Dermis microvascular lymphatic vessel endothelial cell (primary cell): Measurements from ENCODE around the gene E4F1. TPM values are rescaled to one million over a fixed set of nuclear protein-coding genes. Genes with fewer than 3 reads are reported as not detected.

Experiments used
- DNase-seq, 2 donors: peaks; one replicate each; pipeline versions ENCODE4 v3.0.0 to v3.0.0-alpha.2; 2010; ENCODE audit warnings: low read depth in 2 of 2
- total RNA-seq: library from RNA; depleted of rRNA; stranded (reverse); fragments of >200 nt; gene quantifications from 2 replicates; pipeline ENCODE4 v1.2.1, GENCODE V29; 2014

Gene E4F1
- total RNA-seq, 1 donor from 2014 or later = 22.2 TPM

GRCh38 chr16:2206420-2206779, 17.0 kb upstream of the E4F1 start:
- DNase-seq = no peak

DNA sequence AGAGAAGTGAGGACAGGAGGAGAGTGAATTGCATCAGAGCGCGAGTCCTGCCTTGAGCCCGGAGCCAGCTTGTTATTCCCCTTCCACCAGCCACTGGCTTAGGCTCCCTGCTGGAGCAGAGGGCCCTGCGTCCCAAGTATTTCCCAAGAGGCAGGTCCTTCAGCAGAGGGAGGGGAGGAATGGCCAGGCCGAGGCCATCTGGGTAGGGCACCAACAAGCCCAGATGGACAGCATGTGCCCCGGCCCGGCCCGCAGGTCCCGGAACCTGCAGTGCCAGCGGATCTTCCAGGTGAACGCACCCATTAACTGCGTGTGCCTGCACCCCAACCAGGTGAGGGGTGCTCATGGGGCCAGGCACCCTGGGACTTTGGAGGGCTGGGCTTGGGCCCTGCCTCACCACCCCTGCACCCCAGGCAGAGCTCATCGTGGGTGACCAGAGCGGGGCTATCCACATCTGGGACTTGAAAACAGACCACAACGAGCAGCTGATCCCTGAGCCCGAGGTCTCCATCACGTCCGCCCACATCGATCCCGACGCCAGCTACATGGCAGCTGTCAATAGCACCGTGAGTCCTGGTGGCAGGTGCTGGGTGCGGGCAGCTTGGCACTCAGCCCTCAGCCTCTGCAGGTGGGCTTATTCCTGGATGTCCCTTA, 16.5 kb upstream of the E4F1 start:
- no peak for DNase-seq

GRCh38 chr16:2207872-2208271, 15.5 kb upstream of the E4F1 start:
- no peak for DNase-seq

GRCh38 chr16:2208308-2208707, 15.1 kb upstream of the E4F1 start:
- no peak for DNase-seq

GRCh38 chr16:2208772-2209171, 14.6 kb upstream of the E4F1 start:
- no peak for DNase-seq

- no peak for DNase-seq
Measured at GRCh38 chr16:2209258-2210008, 14.0 kb upstream of the E4F1 start.

DNA sequence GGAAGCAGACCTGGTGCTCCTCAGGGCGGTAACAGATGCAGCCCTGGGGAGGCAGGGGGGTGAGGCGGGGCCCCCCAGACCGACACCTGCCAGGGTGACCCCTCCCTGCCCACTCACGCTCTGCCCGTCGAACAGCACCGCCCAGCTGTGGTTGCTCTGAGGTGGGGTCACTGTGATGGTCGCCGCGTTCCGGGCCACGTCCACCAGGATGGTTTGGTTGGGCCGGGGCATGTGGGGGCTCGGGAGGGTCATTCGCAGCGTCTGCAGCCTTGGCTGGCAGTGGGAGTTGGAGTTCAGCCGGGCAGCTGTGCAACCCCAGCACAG, 13.4 kb upstream of the E4F1 start:
- DNase-seq = no peak

- no peak for DNase-seq
Measured at GRCh38 chr16:2210386-2211365, 12.7 kb upstream of the E4F1 start, which contains the start of gene BRICD5. BRICD5 (minus strand) TSS chr16:2210863; CDS start chr16:2210833, 30 bp downstream.

DNA sequence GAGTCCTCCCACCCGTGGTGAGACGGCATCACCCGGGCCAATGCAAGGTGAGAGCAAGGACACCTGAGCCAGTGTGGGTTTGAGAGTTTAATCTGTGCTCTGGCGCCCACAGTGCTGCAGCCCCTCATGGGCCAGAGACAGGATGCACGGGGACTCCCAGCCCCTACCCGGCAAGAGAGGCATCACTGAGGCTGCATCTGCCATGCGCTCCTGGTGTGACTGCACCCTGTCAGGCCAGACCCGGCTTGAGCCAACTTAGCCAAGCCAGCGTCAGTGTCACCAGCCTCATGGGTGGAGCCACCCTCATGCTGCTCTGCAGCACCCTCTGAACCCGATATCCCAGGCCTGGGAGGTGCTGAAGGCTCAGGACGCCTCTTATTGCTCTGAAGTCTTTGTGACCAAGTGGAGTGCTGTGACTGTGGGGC, 11.5 kb upstream of the E4F1 start:
- DNase-seq = no peak

GRCh38 chr16:2212362-2213324, 10.7 kb upstream of the E4F1 start:
- DNase-seq = no peak

- DNase-seq = peak in 1 of 2 donors; percentile 29
Measured at GRCh38 chr16:2213817-2214718, 9.3 kb upstream of the E4F1 start.

DNA sequence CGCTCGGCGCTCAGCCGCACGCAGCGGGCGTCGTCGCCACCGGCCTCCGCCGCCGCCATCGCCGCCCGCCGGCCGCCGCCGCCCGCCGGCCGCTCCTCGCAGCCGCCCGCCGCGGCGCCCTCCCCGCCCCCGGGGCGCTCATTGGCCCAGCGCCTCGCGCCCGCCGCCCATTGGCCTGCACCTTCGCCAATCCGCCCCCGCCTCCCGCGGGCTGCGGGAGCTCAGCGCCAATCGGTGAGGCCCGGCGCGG, 8.7 kb upstream of the E4F1 start, which contains the start of gene PGP:
Gene PGP (minus strand): TSS at position 122 of the 250 bp plus-strand sequence. CDS start 63 bp downstream, at position 59.
- DNase-seq = no peak

GRCh38 chr16:2216330-2216729, 7.1 kb upstream of the E4F1 start:
- DNase-seq = no peak

DNA sequence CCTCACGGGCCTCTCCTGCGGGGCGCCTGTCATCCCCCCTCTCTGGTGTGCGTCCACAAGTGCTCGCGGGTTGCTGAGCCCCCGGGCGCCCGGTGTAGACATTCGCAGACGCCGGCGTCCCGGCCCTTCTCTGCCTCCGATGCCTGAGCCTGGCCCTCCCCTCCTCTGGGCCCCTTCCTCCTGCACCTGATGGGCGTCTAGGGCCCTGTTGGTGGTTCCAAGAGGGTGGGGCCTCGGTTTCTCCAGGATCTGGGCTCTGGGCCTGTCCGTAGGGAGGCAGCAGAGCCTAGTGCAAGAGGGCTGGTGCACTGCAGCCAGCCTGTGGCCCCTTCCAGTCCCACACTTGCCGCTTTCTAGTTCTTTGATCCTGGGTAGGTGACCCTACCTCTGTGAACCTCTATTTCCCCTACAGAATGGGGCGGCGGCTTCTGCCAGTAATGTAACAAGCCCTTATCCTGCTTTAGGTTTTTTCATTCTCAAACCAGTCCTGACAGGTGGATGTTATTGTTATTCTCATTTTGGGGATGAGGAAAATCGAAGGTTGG, 623 bp downstream of the E4F1 start:
- peak; percentile 41 to 81 for DNase-seq

- DNase-seq = no peak
Measured at GRCh38 chr16:2226245-2226793, 2.9 kb downstream of the E4F1 start.

- no peak for DNase-seq
Measured at GRCh38 chr16:2226918-2227317, 3.5 kb downstream of the E4F1 start.

GRCh38 chr16:2228161-2228824, 4.9 kb downstream of the E4F1 start:
- no peak for DNase-seq

DNA sequence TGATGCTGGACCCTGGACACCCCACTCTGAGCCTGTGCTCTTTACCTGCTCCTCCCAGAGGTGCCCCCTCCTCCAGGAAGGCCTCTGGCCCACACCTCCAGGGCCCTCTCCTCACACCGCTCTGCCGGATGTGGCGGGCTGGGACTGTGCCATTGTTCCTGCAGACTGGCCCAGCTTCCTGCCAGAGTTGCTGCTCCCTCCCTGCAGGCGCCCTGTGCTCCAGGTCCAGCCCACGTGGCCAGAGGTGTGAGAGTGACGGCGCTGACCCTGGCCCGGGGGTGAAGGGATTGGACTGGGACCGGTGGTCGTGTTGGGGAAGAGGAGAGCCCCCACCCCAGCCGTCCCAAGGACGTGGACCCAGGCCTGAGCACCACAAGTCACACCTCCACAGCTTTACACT, 5.7 kb downstream of the E4F1 start:
- DNase-seq = no peak
